Esophagus mucosa (tissue), 1 donor: Measurements from ENCODE around the gene PCMT1. TPM values are rescaled to one million over a fixed set of nuclear protein-coding genes. Genes with fewer than 3 reads are reported as not detected.
"Not testable (repeated sequence)": the region's sequence is repeated elsewhere in the genome, so short reads cannot be mapped to it uniquely, and the experiment has no call there.

ENCODE experiments used
- ATAC-seq: fragments of 200-7000 bp; cut with Tn5 transposase; one replicate; pipeline ENCODE4 v1.9.1; 2020
- total RNA-seq: library from RNA; stranded (reverse); gene quantifications from one replicate; pipeline ENCODE4 v1.2.4, GENCODE V29; 2023
- donor health status: DM: yes; HTN: yes; CAD: no.

Gene PCMT1
- total RNA-seq, 1 donor from 2014 or later: 43.3 TPM

GRCh38 chr6:149821492-149821891 is 72.0 kb downstream of the PCMT1 start:
- no peak for ATAC-seq

- no peak for ATAC-seq
These were observed 73.5 kb downstream of the PCMT1 start for GRCh38 chr6:149823013-149823412.

GRCh38 chr6:149825292-149825691 is 75.8 kb downstream of the PCMT1 start:
- no peak for ATAC-seq

GRCh38 chr6:149830731-149831307 is 81.3 kb downstream of the PCMT1 start:
- no peak for ATAC-seq

GRCh38 chr6:149831308-149831820 is 81.8 kb downstream of the PCMT1 start:
- ATAC-seq: no peak

GRCh38 chr6:149833651-149834050 is 84.1 kb downstream of the PCMT1 start:
- ATAC-seq: no peak

GRCh38 chr6:149834513-149835481 is 85.3 kb downstream of the PCMT1 start:
- ATAC-seq: peak; percentile 92

- peak; percentile 87 for ATAC-seq
These were observed 91.0 kb downstream of the PCMT1 start for GRCh38 chr6:149840345-149841075.

GRCh38 chr6:149842331-149842730 is 92.8 kb downstream of the PCMT1 start:
- ATAC-seq: no peak

- ATAC-seq: no peak
These were observed 93.6 kb downstream of the PCMT1 start for GRCh38 chr6:149843051-149843633.

- not testable (repeated sequence) for ATAC-seq
These were observed 94.5 kb downstream of the PCMT1 start for GRCh38 chr6:149844036-149844435.

GRCh38 chr6:149844480-149844879 is 94.9 kb downstream of the PCMT1 start:
- ATAC-seq: no peak

- no peak for ATAC-seq
These were observed 96.0 kb downstream of the PCMT1 start for GRCh38 chr6:149845549-149845948.

GRCh38 chr6:149846321-149846720 is 96.8 kb downstream of the PCMT1 start:
- ATAC-seq: peak; percentile 29

- ATAC-seq: no peak
These were observed 98.4 kb downstream of the PCMT1 start for GRCh38 chr6:149847939-149848267.

- not testable (repeated sequence) for ATAC-seq
These were observed 98.8 kb downstream of the PCMT1 start for GRCh38 chr6:149848343-149848742.

GRCh38 chr6:149851461-149852110 is 102.0 kb downstream of the PCMT1 start:
- ATAC-seq: no peak

- peak; percentile 71 for ATAC-seq
These were observed 102.6 kb downstream of the PCMT1 start for GRCh38 chr6:149852180-149852579.

- no peak for ATAC-seq
These were observed 103.3 kb downstream of the PCMT1 start for GRCh38 chr6:149852881-149853280.

GRCh38 chr6:149854017-149854416 is 104.5 kb downstream of the PCMT1 start:
- ATAC-seq: not testable (repeated sequence)

- ATAC-seq: peak; percentile 80
These were observed 105.0 kb downstream of the PCMT1 start for GRCh38 chr6:149854532-149854931.

- ATAC-seq: peak; percentile 84
These were observed 105.6 kb downstream of the PCMT1 start for GRCh38 chr6:149855040-149855654.
